Fibroblast of skin of scalp (primary cell): ENCODE measurements around the gene ADCY1.

Experiments used
- DNase-seq: peaks from one replicate; pipeline ENCODE4 v3.0.0-alpha.2; 2013

ADCY1 gene

GRCh38 chr7:45697576-45698136, 123.5 kb downstream of the ADCY1 start:
- peak; percentile 22 for DNase-seq

- no peak for DNase-seq
Measured at GRCh38 chr7:45698303-45699014, 124.3 kb downstream of the ADCY1 start.

- no peak for DNase-seq
Measured at GRCh38 chr7:45699015-45699309, 124.8 kb downstream of the ADCY1 start.

DNA sequence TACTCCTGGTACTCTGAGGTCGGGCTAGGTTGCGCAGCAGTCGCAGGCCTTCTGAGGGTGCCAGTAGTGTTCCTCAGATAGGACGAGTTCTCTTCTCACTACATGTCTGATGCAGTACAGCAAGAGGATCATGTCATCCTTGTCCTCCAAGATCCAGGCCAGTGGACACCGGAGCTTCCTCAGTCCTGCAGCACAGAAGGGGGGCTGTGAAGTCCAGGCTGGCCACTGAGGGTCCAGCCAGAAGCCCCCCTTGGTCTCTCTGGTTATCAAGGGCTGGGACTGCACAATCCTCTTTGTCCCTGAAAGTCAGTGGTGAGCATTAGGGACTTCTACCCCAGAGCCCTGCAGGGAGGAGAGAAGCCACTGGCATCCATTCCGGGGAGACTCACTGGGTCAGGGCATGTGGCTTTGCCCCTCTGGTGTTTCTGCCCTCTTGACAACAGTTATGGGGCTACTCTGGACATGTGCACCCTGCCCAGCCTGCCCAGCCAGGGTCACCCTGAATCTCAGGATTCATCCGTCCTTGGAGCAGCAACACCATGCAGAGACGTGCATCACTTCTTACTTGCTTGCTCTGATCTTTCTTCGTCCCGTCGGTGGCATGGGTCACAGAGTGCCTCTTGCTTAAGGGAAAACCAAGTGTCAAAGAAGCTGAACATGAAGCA, 125.7 kb downstream of the ADCY1 start:
- no peak for DNase-seq

DNA sequence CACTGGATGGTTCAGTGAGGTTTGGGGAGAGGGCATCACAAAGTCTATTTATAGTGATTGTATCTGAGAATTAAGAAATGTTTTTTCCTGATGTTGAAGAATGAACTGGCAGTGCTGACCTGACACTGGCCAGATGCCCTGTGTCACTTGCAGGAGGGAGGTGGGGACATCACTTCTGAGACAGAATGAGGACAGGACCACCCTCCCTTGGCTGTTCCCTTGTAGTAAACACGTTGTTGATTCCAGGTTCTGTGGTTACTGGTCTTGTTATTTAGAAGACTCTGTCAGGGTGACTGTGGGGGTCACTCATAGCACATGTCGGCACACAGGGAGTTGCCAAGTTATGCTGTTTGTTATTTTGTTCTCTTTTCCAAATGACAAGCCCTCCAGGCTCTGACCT, 126.4 kb downstream of the ADCY1 start:
- DNase-seq: no peak

DNA sequence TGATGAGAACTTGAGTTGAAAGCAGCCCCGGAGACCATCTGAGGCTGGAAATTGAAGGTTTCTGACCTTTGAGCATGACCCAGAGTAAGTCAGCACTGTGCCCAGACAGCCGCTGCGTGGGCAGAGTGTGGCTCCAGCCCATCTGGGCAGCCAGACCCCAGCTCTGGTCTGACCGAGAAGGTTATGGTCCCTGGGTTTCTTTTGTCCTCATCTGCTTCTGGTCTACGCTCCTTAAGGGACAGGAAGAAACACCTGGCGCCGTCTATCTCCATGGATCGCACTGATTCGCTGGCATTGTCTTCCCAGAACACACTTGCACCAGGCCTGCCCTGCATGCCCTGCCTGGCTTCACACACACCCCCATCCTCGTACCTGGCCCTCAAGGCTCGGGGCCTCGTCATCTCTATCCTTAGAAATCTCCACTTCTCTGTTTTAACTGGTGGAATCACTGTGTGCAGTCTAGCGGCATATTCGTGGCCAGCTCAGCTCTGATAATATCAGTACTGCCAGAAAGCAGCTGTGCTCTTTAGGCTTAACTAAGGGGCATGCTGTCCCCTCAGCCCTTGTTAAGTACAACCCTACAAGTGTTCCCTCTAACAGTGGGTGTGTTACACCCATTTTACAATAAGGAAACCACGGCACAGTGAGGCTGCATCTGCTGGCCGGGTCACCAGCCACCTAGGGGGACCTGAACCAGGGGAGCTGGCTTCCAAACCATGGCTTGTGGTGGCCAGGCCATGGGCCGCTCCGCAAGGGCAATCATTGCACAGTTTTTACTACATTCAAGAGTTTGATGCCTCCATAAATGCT, 127.7 kb downstream of the ADCY1 start:
- no peak for DNase-seq

GRCh38 chr7:45702751-45703150, 128.6 kb downstream of the ADCY1 start:
- no peak for DNase-seq

DNA sequence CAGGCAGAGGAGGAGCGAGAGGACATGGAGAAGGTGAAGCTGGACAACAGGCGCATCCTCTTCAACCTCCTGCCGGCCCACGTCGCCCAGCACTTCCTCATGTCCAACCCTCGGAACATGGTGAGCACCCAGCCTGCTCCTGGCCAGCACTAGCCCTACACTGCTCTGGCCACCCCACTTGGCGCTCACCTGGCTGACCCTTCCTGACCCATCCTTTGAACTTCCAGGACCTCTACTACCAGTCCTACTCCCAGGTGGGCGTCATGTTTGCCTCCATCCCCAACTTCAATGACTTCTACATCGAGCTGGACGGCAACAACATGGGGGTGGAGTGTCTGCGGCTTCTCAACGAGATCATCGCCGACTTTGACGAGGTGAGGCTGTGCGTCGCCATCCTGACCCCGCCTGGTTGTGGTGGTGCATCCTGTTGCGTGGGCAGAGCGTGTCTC, 129.2 kb downstream of the ADCY1 start:
- DNase-seq: no peak

DNA sequence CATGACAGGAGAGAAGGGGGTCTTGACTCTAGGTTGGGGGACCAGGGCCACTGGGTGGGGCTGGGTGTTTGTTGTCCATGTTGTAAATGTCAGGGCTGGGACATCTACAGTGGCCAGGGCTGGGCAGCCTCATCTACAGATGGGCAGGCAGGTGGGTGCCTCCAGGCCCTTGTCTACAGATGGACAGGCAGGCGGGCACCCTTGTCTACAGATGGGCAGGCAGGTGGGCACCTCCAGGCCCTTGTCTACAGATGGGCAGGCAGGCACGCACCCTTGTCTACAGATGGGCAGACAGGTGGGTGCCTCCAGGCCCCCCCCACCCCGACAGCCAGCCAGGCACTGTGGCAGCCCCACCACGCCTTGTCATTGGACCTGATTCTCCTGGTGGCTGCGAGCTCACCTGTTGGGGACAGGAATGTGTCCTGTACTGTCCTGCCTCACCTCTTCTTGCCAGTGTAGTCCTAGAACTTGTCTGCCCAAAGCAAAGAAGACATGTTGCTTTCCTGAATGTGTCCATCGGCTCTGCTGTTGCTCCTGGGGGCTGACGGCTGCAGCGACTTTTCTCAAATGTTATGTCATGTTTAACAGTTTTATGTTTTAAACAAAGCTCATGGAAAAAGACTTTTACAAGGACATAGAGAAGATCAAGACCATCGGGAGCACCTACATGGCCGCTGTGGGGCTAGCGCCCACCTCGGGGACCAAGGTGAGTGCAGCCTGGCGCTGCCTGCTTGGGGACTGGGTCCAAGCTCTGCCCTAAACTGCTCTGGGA, 129.9 kb downstream of the ADCY1 start:
- DNase-seq: no peak

GRCh38 chr7:45704683-45705016, 130.5 kb downstream of the ADCY1 start:
- DNase-seq: no peak

DNA sequence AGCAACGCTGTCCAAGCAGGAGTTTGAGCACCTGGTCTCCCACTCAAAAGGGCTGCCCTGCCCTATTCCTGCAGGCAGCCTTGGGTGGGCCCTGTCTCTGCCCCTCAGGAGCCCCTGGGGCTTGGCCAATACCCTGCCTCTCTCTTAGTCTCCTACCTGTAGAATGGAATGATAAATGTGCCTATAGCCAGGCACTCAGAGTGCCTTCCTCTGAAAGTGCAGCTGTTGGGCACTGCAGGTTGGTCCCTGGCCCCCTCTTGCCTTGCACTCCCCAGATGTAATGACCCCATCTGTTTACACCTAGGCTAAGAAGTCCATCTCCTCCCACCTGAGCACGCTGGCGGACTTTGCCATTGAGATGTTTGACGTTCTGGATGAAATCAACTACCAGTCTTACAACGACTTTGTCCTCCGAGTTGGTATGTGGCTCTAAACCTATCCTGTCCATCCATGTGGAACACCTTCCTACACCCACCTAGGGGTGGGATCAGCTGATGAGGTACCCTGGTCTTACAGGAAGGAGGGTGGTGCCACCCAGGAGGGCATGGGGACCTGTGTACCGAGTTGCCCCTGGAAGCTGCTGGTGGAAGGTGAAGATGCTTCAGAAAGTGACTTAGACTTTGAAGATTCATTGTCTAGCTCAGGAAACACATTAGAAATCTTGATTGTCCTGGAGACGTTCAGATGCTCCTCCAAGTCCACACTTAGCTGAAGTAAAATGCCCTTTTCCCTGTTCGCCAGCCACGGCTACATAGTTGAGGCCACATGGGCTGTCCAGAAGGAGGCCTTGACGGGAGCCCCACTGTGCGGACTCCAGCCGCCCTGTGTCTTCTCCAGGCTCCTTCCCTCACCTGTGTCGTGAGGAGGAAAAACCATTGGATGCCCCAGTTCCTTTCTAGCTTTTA, 134.1 kb downstream of the ADCY1 start:
- DNase-seq: no peak

GRCh38 chr7:45709168-45710042, 135.2 kb downstream of the ADCY1 start:
- no peak for DNase-seq

DNA sequence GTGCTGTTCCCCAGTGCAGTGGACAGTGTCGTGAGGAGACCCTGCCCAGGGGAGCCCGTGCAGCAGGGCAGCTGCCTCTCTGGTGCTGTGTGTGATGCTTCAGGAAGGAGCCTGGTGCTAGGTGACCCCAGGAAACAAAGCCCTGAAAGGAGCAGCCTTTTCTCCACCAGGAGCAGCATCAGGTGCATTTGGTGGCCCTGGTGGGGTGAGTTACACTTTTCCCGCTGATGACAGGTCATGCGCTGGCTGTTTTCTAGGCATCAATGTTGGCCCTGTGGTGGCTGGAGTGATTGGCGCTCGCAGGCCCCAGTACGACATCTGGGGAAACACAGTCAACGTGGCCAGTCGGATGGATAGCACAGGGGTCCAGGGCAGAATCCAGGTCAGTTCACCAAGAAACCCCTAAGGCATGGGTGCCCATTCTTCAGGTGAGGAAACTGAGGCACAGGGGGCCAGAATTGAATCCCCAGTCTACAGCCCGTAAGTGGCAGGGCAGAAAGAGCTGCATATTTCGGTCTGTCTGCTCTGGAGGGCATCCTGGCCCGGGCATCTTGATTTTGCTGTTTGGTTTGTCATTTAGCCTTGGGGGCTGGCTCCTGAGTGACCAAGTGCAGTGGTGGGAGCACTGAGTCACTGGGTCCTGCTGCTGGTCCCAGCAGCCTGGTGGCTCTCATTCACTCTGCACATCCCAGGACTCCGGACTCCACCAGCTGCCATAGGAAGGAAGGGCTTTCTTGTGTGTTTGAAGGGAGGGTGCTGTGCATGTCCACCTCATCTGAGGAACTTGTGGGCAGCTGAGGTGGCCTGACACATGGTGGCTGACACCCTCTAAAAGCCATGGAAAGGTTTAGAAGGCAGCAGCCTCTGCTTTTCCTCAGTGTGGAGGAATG, 136.3 kb downstream of the ADCY1 start:
- no peak for DNase-seq

DNA sequence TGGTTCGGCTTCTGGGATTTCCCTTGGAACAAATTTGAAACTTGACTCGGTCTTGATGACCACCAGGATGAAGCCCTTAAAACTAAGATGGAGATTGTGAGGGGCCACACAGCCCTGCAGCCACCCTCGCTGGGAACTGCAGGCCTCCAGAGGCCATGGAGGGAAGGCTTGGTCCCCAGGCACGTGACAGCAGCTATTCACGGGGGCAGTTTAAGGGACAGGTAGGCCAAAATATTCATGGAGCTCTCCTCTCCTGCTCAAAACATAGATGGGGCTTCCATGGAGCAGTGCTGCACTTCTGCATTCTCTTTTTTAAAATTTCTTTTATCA, 137.0 kb downstream of the ADCY1 start:
- DNase-seq: no peak

DNA sequence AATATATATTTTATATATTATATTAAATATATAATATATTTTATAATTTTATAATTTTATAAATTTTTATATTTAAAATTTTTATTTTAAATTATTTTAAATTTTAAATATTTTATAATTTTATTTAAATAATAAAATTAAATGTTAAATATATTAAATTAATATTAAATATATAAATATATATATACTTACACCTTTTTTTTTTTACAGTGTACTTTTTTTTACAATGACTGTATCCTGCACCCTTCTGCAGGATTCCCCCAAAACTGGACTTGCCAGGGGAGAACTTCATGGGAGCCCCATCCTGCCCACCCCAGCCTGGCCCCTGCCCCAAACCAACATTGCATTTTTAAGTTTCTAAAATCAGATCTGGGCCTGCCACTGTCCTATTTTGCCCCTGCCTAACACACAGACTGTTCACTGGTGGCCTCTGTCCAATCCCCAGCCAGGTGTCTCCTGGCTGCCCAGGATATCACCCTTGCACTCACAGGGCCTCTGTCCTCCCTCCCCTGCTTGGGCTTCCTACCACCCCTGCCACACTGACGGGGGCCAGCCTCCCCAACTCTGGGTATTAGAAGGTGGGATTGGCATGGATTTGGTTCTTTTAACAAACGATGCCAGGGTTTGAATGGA, 138.0 kb downstream of the ADCY1 start:
- no peak for DNase-seq

DNA sequence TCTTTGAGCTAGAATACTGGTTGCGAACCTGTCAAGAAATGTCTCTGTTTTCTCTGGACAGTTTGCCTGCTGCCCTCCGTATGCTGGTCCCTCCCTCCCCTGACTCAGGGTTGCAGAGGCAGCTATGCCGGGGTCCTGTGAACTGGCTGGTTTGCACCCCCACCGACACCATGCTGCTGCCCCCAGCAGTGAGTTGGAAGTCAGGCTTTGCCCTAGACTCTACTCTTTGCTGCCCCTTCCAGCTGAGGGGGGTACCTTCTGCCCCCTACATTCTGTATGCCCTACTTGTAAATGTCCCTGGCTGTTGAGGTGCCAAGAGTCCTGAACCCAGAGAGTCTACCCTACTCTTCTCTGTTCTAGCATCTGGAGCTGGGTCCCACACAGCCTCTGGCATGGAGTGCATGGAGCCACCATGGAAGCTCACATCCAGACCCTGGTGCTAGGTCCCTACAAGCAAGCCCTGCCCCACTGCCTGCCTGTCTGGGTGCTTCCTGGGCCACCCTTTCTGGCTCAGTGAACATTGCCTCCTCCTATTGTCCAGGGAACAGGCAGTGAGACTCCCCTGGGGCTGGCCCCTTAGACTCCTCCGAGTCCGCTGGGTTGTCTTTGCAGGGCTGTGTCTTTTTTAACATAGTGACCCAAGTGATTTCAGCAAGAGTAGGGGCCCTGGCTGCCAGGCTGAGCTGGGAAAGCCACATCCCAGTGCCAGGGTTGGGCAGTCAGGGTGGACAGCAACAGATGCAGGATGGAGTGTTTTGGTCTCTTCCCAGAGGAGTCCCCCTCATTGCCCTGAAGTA, 138.9 kb downstream of the ADCY1 start:
- DNase-seq: no peak

DNA sequence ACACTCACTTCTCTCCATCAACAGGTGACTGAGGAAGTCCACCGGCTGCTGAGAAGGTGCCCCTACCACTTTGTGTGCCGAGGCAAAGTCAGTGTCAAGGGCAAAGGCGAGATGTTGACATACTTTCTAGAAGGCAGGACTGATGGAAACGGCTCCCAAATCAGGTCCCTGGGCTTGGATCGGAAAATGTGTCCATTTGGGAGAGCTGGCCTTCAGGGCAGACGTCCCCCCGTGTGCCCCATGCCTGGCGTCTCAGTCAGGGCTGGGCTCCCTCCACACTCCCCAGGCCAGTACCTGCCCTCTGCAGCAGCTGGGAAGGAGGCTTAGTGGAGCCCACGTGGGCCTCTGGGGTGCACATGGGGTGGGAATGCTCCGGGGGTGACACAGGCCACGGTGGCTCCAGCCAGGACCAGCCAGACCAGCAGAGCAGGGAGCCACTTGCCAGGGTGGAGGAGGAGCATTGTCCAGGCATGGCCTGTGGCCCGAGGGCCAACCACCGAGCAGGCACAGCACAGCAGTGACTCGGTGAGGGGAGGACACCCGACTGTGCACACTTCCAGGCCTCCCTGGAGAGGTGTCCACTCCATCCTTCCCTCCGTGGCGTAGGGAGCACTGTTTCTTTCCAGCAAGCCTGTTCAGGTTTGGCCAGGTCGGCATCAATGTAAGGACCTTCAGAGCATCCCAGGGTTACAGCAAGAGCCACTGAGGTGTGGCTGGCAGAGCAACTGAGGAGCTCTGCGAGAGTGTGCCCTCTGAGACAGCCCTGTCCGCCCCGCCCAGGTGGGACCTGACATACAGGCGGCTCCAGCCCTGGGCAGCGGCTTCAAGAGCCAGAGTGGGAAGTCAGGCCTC, 139.7 kb downstream of the ADCY1 start:
- no peak for DNase-seq

GRCh38 chr7:45714521-45714820, 140.3 kb downstream of the ADCY1 start:
- no peak for DNase-seq
